Neural cell (in vitro differentiated cells): ENCODE results near the gene ANKRD39. TPM values are rescaled to one million over a fixed set of nuclear protein-coding genes. Genes with fewer than 3 reads are reported as not detected.

Source experiments
- H2AFZ ChIP-seq: fragments of 200-600, 300-800 bp; sonication (generic), shearing (Covaris generic); 2 replicates; pipeline ENCODE4 v1.6.0; 2014; ENCODE audit warnings: low read depth, mild to moderate bottlenecking, antibody characterized with exemption, low read length, moderate library complexity
- H3F3A ChIP-seq: fragments of 200-600 bp; shearing (Covaris generic); 2 replicates; pipeline ENCODE4 v1.6.1; 2016; ENCODE audit warnings: mild to moderate bottlenecking, moderate library complexity, mixed read lengths, antibody characterized with exemption, low read length; ENCODE audit not compliant: insufficient read depth, poor library complexity, severe bottlenecking
- H3K27ac ChIP-seq: fragments of 200-600, 300-800 bp; sonication (generic), shearing (Covaris generic); 2 replicates; pipeline ENCODE4 v1.5.1; 2014; ENCODE audit warnings: mild to moderate bottlenecking, low read length, moderate library complexity
- H3K27me3 ChIP-seq: fragments of 300-800, 200-600 bp; sonication (generic), shearing (Covaris generic); 2 replicates; pipeline ENCODE4 v1.6.0; 2014; ENCODE audit warnings: mild to moderate bottlenecking, low read depth, low read length, moderate library complexity; ENCODE audit not compliant: insufficient read depth
- H3K36me3 ChIP-seq: fragments of 300-800, 200-600 bp; sonication (generic), shearing (Covaris generic); 2 replicates; pipeline ENCODE4 v1.5.1; 2014; ENCODE audit warnings: mild to moderate bottlenecking, antibody characterized with exemption, low read length, moderate library complexity; ENCODE audit not compliant: insufficient read depth
- H3K4me2 ChIP-seq: fragments of 300-800, 200-600 bp; sonication (generic), shearing (Covaris generic); 2 replicates; pipeline ENCODE4 v1.6.0; 2014; ENCODE audit warnings: mild to moderate bottlenecking, low read length
- H3K4me3 ChIP-seq: fragments of 300-800, 200-600 bp; sonication (generic), shearing (Covaris generic); 2 replicates; pipeline ENCODE4 v1.5.1; 2014; ENCODE audit warnings: mild to moderate bottlenecking, low read length, moderate library complexity
- H3K79me2 ChIP-seq: fragments of 200-600 bp; shearing (Covaris generic); replicated peaks from 2 replicates; pipeline ENCODE4 v1.6.0; 2014; ENCODE audit warnings: mild to moderate bottlenecking, low read length, moderate library complexity; ENCODE audit not compliant: insufficient read depth
- H3K9ac ChIP-seq: fragments of 300-800, 200-600 bp; sonication (generic), shearing (Covaris generic); 2 replicates; pipeline ENCODE4 v1.6.1; 2016; ENCODE audit warnings: mild to moderate bottlenecking, low read length, mixed read lengths
- H3K9me2 ChIP-seq: fragments of 200-600 bp; shearing (Covaris generic); 2 replicates; pipeline ENCODE4 v1.6.1; 2016; ENCODE audit warnings: mild to moderate bottlenecking, low read length, mixed read lengths; ENCODE audit not compliant: insufficient read depth
- H3K9me3 ChIP-seq: fragments of 200-600, 300-800 bp; sonication (generic), shearing (Covaris generic); 2 replicates; pipeline ENCODE4 v1.6.1; 2016; ENCODE audit warnings: mild to moderate bottlenecking, mixed run types, low read length, moderate library complexity, mixed read lengths
- H4K20me1 ChIP-seq: fragments of 200-600 bp; shearing (Covaris generic); 2 replicates; pipeline ENCODE4 v1.6.1; 2016; ENCODE audit warnings: mild to moderate bottlenecking, mixed run types; ENCODE audit not compliant: insufficient read depth
- EZH2 ChIP-seq: fragments of 200-600, 300-800 bp; shearing (Covaris generic), sonication (generic); IDR thresholded peaks from 2 replicates; pipeline ENCODE4 v1.6.1; 2014; ENCODE audit warnings: antibody characterized with exemption, low read length, borderline replicate concordance, mild to moderate bottlenecking; ENCODE audit not compliant: insufficient read depth, poor library complexity, severe bottlenecking
- MXI1 ChIP-seq: fragments of 450-650 bp; conservative IDR thresholded peaks from 2 replicates; pipeline ENCODE4 v1.6.1; 2014; ENCODE audit warnings: antibody characterized with exemption, mild to moderate bottlenecking; ENCODE audit not compliant: poor library complexity, severe bottlenecking
- POLR2AphosphoS5 ChIP-seq: IDR thresholded peaks from 2 replicates; pipeline ENCODE4 v1.6.1; 2012
- RAD21 ChIP-seq: fragments of 450-650 bp; conservative IDR thresholded peaks from 2 replicates; pipeline ENCODE4 v1.6.1; 2014; ENCODE audit warnings: antibody characterized with exemption, mild to moderate bottlenecking, moderate library complexity
- SMC3 ChIP-seq: fragments of 450-650 bp; conservative IDR thresholded peaks from 2 replicates; pipeline ENCODE4 v1.6.1; 2014; ENCODE audit warnings: antibody characterized with exemption, mild to moderate bottlenecking, moderate library complexity; ENCODE audit not compliant: poor library complexity
- TAF1 ChIP-seq: IDR thresholded peaks from 2 replicates; pipeline ENCODE4 v1.6.1; 2012; ENCODE audit warnings: low read depth
- polyA plus RNA-seq: library from polyadenylated mRNA; depleted of rRNA; stranded (reverse); fragments of >200 nt; gene quantifications from 2 replicates; pipeline ENCODE4 v1.2.3, GENCODE V29; 2014
- TF ChIP-seq, protein P1 (sequence below): fragments of 450-650 bp; IDR thresholded peaks from 2 replicates; pipeline ENCODE4 v1.5.1; 2014; ENCODE audit warnings: antibody characterized with exemption, mild to moderate bottlenecking, moderate library complexity; ENCODE audit not compliant: poor library complexity, severe bottlenecking
- TF ChIP-seq, protein P2 (sequence below): IDR thresholded peaks from 2 replicates; pipeline ENCODE4 v1.6.1; 2012; ENCODE audit warnings: borderline replicate concordance

The ANKRD39 gene
- polyA plus RNA-seq, 1 donor from 2014 or later: 30.7 TPM

DNA sequence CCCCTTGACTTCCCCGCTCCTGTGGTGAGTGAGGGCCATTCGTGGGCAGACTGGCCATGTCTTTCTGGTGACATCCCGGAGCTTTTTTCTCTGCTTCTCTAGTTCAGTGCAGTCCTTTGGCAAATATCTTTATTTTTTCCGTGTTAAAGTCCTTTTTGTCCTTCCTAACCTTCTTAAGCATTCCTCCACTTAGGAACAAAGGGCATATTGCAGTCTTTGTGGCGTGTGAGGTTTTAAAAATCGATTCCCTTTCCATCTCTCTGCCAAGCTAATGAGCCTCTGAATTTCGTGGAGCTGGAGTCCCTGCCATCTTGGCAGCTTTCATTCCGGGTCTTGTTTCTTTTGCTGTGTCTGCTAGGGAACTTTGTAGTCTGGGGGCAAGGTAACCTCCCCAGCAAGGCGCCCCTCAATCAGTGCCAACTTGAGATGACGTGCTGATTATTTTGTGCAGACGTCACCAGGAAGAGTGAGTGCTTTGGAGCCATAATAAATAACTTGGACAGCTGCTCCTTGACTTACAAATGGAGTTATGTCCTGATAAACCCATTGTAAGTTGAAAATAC lies 36.6 kb downstream of the ANKRD39 start:
- Histone ChIP-seq H3K9me2 (no peaks in the 10 kb centered on the region), H3K9ac (no peak overlapping the region), H4K20me1 (no peaks in the 10 kb centered on the region), H3K36me3 (no peaks in the 10 kb centered on the region), H3K4me3 (peak overlapping the region; percentile 19), H3K79me2 (peaks cover 32% of the 10 kb centered on the region), H2AFZ (no peak overlapping the region), H3F3A (no peaks in the 10 kb centered on the region), H3K4me2 (no peak overlapping the region), H3K27me3 (no peaks in the 10 kb centered on the region), H3K27ac (no peak overlapping the region), H3K9me3 (no peaks in the 10 kb centered on the region)
- TF ChIP-seq MXI1 (no peak), RAD21 (no peak), SMC3 (no peak), EZH2 (no peak), TAF1 (no peak), POLR2AphosphoS5 (no peak)
- TF ChIP-seq, protein P1, sequence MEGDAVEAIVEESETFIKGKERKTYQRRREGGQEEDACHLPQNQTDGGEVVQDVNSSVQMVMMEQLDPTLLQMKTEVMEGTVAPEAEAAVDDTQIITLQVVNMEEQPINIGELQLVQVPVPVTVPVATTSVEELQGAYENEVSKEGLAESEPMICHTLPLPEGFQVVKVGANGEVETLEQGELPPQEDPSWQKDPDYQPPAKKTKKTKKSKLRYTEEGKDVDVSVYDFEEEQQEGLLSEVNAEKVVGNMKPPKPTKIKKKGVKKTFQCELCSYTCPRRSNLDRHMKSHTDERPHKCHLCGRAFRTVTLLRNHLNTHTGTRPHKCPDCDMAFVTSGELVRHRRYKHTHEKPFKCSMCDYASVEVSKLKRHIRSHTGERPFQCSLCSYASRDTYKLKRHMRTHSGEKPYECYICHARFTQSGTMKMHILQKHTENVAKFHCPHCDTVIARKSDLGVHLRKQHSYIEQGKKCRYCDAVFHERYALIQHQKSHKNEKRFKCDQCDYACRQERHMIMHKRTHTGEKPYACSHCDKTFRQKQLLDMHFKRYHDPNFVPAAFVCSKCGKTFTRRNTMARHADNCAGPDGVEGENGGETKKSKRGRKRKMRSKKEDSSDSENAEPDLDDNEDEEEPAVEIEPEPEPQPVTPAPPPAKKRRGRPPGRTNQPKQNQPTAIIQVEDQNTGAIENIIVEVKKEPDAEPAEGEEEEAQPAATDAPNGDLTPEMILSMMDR: no peak

DNA sequence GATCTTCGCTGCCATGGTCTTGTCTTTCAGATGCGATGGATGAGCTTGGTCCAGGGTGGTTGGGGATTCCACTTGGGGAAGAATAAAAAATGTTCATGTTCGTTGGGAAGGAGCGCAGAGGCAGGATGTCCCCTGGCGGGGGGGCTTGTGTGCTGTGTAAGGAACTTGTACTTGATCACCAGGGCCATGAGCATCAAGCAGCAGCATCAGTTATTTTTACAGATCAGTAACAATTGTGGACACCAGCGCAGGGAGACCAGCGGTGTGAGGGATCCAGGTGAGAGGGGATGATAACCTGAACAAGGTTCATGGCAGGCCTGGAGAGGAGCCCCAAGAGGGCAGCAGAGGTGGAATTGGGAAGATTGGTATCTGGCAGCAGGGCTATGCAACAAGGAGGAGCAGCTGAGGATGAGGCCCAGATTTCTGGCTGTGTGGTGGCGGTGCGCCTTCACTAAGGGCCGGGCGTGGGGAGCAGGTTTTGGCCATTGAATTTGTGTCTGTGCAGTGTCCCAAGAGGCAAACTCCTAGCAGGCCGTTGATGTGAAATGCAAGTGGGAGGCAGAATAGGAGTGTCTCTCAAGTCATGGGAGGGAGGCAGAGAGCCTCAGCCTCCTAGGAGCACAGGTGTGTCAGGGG lies 37.8 kb downstream of the ANKRD39 start:
- Histone ChIP-seq H3K9me3 (no peaks in the 10 kb centered on the region), H3K4me3 (peak overlapping the region; percentile 75), H3K4me2 (no peak overlapping the region), H3K79me2 (peaks cover 32% of the 10 kb centered on the region), H3K9me2 (no peaks in the 10 kb centered on the region), H3F3A (no peaks in the 10 kb centered on the region), H4K20me1 (no peaks in the 10 kb centered on the region), H2AFZ (no peak overlapping the region), H3K36me3 (no peaks in the 10 kb centered on the region), H3K27ac (no peak overlapping the region), H3K27me3 (no peaks in the 10 kb centered on the region), H3K9ac (no peak overlapping the region)
- no peak for TF ChIP-seq RAD21
- TF ChIP-seq, protein P1: peak; percentile 11

DNA sequence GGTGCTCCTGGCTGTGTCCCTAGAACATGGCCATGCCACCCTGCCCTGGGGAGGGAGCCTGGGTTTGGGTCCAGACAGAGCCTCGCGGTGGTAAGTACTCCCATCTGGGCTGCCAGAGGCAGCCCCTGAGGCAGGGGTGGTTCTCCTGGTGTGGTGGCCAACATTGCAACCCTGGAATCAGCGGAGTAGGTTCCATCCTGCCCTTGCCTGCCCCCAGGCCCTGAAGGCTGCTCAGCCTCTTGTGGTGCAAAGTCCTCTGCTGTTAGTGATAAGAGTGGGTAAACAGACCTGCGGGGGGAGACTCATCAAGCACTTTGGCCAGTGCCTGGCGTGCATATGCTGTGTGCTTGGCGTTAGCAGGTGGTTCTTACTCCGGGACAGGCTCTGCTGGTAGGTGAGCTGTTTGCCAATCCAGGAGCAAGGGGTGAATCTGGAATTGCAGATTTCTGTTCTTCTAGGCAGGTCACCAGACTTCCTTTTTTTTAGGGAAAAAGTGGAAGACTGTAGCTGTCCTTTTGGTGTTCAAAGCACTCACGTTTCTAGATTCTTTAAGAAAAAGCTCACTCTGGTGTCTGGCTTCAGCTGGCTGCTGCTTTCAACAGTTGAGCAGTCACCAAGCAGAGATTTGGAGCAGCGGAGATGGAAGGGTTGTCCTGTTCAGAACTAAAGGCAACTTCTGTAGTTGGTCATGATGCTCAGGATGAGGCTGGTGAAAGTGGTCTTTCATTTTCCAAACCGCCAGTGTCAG lies 38.5 kb downstream of the ANKRD39 start:
- Histone ChIP-seq H3K36me3 (no peaks in the 10 kb centered on the region), H4K20me1 (no peaks in the 10 kb centered on the region), H3K27me3 (no peaks in the 10 kb centered on the region), H3K4me2 (no peak overlapping the region), H3F3A (no peaks in the 10 kb centered on the region), H3K9me3 (no peaks in the 10 kb centered on the region), H2AFZ (no peak overlapping the region), H3K79me2 (peaks cover 32% of the 10 kb centered on the region), H3K9me2 (no peaks in the 10 kb centered on the region), H3K9ac (no peak overlapping the region), H3K27ac (no peak overlapping the region), H3K4me3 (peak overlapping the region; percentile 75)
- no peak for TF ChIP-seq SMC3
- no peak for TF ChIP-seq POLR2AphosphoS5
- TF ChIP-seq, protein P2, sequence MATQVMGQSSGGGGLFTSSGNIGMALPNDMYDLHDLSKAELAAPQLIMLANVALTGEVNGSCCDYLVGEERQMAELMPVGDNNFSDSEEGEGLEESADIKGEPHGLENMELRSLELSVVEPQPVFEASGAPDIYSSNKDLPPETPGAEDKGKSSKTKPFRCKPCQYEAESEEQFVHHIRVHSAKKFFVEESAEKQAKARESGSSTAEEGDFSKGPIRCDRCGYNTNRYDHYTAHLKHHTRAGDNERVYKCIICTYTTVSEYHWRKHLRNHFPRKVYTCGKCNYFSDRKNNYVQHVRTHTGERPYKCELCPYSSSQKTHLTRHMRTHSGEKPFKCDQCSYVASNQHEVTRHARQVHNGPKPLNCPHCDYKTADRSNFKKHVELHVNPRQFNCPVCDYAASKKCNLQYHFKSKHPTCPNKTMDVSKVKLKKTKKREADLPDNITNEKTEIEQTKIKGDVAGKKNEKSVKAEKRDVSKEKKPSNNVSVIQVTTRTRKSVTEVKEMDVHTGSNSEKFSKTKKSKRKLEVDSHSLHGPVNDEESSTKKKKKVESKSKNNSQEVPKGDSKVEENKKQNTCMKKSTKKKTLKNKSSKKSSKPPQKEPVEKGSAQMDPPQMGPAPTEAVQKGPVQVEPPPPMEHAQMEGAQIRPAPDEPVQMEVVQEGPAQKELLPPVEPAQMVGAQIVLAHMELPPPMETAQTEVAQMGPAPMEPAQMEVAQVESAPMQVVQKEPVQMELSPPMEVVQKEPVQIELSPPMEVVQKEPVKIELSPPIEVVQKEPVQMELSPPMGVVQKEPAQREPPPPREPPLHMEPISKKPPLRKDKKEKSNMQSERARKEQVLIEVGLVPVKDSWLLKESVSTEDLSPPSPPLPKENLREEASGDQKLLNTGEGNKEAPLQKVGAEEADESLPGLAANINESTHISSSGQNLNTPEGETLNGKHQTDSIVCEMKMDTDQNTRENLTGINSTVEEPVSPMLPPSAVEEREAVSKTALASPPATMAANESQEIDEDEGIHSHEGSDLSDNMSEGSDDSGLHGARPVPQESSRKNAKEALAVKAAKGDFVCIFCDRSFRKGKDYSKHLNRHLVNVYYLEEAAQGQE: no peak
- TF ChIP-seq TAF1: no peak
